ENCODE data around the gene SLC22A23.

SLC22A23 gene

GRCh38 chr6:3398165-3398562 is 58.7 kb downstream of the SLC22A23 start:
- Histone ChIP-seq H3K4me2 (ENCODE audit: low read depth, low read length) (no peak overlapping the region), H3K9ac (ENCODE audit: low read length) (no peak overlapping the region), H3K4me3 (ENCODE audit: low read length) (no peak overlapping the region), H3K9me3 (replicated peaks; ENCODE audit: insufficient read depth, low read length) (no peaks in the 10 kb centered on the region), H3K27me3 (replicated peaks; ENCODE audit: insufficient read depth, low read length) (no peaks in the 10 kb centered on the region), H3K4me1 (ENCODE audit: low read length) (no peaks in the 10 kb centered on the region), H3K27ac (ENCODE audit: low read length) (no peak overlapping the region), H2AFZ (ENCODE audit: low read length) (no peak overlapping the region), H3K36me3 (replicated peaks; ENCODE audit: insufficient read depth, low read length) (no peaks in the 10 kb centered on the region), H3K79me2 (ENCODE audit: low read length) (no peaks in the 10 kb centered on the region), H3F3A (ENCODE audit: insufficient read depth, low read length) (no peaks in the 10 kb centered on the region), H3K9me2 (replicated peaks; ENCODE audit: insufficient read depth, low read length) (no peaks in the 10 kb centered on the region), H4K20me1 (ENCODE audit: insufficient read depth, low read length) (no peaks in the 10 kb centered on the region)
- TF ChIP-seq EZH2phosphoT487 (IDR thresholded peaks at IDR 0.05; ENCODE audit: low read length), result no peak
- TF ChIP-seq, protein P1, sequence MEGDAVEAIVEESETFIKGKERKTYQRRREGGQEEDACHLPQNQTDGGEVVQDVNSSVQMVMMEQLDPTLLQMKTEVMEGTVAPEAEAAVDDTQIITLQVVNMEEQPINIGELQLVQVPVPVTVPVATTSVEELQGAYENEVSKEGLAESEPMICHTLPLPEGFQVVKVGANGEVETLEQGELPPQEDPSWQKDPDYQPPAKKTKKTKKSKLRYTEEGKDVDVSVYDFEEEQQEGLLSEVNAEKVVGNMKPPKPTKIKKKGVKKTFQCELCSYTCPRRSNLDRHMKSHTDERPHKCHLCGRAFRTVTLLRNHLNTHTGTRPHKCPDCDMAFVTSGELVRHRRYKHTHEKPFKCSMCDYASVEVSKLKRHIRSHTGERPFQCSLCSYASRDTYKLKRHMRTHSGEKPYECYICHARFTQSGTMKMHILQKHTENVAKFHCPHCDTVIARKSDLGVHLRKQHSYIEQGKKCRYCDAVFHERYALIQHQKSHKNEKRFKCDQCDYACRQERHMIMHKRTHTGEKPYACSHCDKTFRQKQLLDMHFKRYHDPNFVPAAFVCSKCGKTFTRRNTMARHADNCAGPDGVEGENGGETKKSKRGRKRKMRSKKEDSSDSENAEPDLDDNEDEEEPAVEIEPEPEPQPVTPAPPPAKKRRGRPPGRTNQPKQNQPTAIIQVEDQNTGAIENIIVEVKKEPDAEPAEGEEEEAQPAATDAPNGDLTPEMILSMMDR (IDR thresholded peaks at IDR 0.05; ENCODE audit: low read length), result no peak
- no peak for TF ChIP-seq EZH2 (optimal IDR thresholded peaks at IDR 0.05; ENCODE audit: low read depth, low read length)
- DNase-seq, result no peak

- Histone ChIP-seq H3K9me2 (replicated peaks; ENCODE audit: insufficient read depth, low read length) (no peaks in the 10 kb centered on the region), H3K36me3 (replicated peaks; ENCODE audit: insufficient read depth, low read length) (no peaks in the 10 kb centered on the region), H3K4me2 (ENCODE audit: low read depth, low read length) (no peak overlapping the region), H3K27me3 (replicated peaks; ENCODE audit: insufficient read depth, low read length) (no peaks in the 10 kb centered on the region), H3K4me3 (ENCODE audit: low read length) (no peak overlapping the region), H3K27ac (ENCODE audit: low read length) (no peak overlapping the region), H3K79me2 (ENCODE audit: low read length) (no peaks in the 10 kb centered on the region), H4K20me1 (ENCODE audit: insufficient read depth, low read length) (no peaks in the 10 kb centered on the region), H2AFZ (ENCODE audit: low read length) (no peak overlapping the region), H3K9ac (ENCODE audit: low read length) (no peak overlapping the region), H3F3A (ENCODE audit: insufficient read depth, low read length) (no peaks in the 10 kb centered on the region), H3K4me1 (ENCODE audit: low read length) (no peaks in the 10 kb centered on the region), H3K9me3 (replicated peaks; ENCODE audit: insufficient read depth, low read length) (no peaks in the 10 kb centered on the region)
- no peak for TF ChIP-seq EZH2 (optimal IDR thresholded peaks at IDR 0.05; ENCODE audit: low read depth, low read length)
- TF ChIP-seq, protein P1 (IDR thresholded peaks at IDR 0.05; ENCODE audit: low read length), result no peak
- no peak for TF ChIP-seq EZH2phosphoT487 (IDR thresholded peaks at IDR 0.05; ENCODE audit: low read length)
- DNase-seq, result no peak
Observed at GRCh38 chr6:3397229-3398164, 59.4 kb downstream of the SLC22A23 start.

DNA sequence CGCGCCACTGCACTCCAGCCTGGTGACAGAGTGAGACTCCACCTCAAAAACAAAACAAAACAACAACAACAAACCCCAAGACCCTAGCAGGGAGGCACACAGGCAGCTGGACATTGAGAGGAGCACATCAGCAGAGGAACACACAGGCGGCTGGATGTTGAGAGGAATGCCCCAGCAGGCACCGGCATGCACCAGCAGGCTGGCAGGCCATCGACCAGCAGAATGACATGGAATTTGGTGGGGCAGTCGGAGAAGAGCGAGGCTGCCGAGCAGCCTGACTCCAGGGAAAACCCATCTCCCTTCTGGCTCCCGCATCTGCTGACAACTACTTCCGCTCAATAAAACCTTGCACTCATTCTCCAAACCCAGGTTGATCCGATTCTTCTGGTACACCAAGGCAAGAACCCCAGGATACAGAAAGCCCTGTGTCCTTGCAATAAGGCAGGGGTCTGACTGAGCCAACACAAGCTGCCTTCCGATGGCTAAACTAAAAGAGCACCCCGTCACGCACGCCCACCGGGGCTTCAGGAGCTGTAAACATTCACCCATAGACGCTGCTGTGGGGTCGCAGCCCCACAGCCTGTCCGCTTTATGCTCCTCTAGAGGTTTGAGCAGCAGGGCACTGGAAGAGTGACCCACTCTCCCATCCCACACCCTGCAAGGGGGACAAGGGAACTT is 60.2 kb downstream of the SLC22A23 start:
- TF ChIP-seq, protein P1 (IDR thresholded peaks at IDR 0.05; ENCODE audit: low read length), result no peak
- H3K27me3 ChIP-seq (replicated peaks; ENCODE audit: insufficient read depth, low read length), result no peaks in the 10 kb centered on the region

More for the DNA sequence above, 60.2 kb downstream of the SLC22A23 start:
- Histone ChIP-seq H3F3A (ENCODE audit: insufficient read depth, low read length) (no peaks in the 10 kb centered on the region), H4K20me1 (ENCODE audit: insufficient read depth, low read length) (no peaks in the 10 kb centered on the region), H3K9ac (ENCODE audit: low read length) (no peak overlapping the region), H3K4me3 (ENCODE audit: low read length) (no peak overlapping the region), H3K36me3 (replicated peaks; ENCODE audit: insufficient read depth, low read length) (no peaks in the 10 kb centered on the region), H3K4me1 (ENCODE audit: low read length) (no peaks in the 10 kb centered on the region), H3K79me2 (ENCODE audit: low read length) (no peaks in the 10 kb centered on the region), H3K27ac (ENCODE audit: low read length) (no peak overlapping the region), H3K4me2 (ENCODE audit: low read depth, low read length) (no peak overlapping the region), H3K9me3 (replicated peaks; ENCODE audit: insufficient read depth, low read length) (no peaks in the 10 kb centered on the region), H3K9me2 (replicated peaks; ENCODE audit: insufficient read depth, low read length) (no peaks in the 10 kb centered on the region), H2AFZ (ENCODE audit: low read length) (no peak overlapping the region)
- DNase-seq, result no peak

Data from MM.1S (cell line).